SHP77 treated with DMSO at 0.1 percent for 48 hours (cell line): Measurements from ENCODE around the gene MFRP.

Source experiments
- DNase-seq: peaks from one replicate; lab custom pipeline; 2025; lab: John Stamatoyannopoulos, UW

The MFRP gene

DNA sequence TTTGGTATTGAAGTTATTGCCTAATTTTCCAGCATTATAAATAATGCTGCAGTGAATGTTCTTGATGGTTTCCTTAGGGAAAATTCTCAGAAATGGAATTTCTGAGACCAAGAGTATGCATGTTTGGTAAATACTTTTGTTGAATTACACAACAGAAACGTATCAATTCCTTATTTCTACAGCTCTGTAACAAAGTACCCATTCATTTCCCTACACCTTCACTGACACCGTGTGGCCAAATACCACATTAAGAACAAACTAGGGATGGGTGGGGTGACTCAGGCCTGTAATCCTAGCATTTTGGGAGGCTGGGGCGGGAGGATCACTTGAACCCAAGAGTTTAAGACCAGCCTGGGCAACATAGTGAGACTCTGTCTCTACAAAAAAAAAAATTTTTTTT, 51.3 kb downstream of the MFRP start:
- no peak for DNase-seq

DNA sequence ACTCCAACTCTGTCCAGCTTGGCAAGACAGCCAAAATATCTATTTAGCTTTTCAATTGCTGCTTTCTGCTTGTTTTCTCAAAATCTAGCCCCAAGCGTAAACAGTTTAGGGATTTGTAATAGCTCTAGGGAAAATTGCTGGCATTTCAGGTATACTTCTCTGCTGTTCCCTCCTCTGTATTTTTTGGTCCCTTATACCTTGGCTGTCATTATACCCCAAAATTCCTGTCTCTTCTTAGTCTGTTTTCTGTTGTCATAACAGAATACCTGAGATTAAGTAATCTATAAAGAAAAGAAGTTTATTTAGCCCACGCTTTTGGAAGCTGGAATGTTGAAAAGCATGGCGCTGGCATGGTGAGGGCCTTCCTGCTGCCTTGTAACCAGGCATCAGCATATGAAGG, 53.0 kb downstream of the MFRP start:
- no peak for DNase-seq

DNA sequence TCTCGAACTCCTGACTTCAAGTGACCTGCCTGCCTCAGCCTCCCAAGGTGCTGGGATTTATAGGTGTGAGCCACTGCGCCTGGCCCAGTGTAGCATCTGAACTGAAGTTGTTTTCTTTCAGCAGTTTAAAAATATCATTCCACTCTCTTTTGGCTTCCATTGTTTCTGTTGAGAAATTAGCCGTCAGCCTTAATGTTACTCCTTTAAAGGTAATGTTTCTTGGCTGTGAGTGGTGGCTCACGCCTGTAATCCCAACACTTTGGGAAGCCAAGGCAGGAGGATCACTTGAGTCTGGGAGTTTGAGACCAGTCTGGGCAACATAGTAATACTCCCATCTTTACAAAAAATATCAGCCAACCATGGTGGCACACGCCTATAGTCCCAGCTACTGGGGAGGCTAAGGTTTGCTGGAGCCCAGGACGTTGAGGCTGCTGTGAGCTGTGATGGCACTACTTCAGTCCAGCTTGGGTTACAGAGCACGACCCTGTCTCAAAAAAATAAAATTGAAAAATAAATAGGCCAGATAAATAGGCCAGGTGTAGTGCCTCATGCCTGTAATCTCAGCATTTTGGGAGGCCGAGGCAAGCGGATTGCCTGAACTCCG, 55.5 kb downstream of the MFRP start:
- DNase-seq, result no peak
